ENCODE data around the gene LIMCH1. TPM values are rescaled to one million over a fixed set of nuclear protein-coding genes. Genes with fewer than 3 reads are reported as not detected.

Gene LIMCH1
- total and polyA plus RNA-seq, 2 of the 8 experiments (the other 6 are each of a cell fraction or from before 2014, with no cell fraction given), result 2.7 to 3.0 TPM

DNA sequence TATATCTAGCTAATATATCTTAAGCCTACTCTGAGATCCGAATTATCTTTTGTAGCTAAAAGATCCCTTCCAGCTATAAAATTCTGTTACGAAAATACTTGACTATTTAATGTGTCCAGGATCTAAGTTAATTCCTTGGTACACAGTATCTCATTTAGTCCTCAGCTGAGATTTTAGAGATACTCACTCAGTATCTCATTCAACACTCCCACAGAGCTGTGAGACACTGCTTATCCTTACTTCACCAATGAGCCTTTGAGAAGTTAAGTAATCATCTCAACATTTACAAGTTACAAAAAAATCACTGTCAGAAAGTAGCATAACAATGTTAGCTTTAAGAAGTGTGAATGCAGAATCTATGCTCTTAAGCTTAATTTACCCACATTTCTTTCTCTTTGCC, 76.6 kb downstream of the LIMCH1 start (continued):
- TF ChIP-seq RNF2 (IDR thresholded peaks at IDR 0.05; ENCODE audit: borderline replicate concordance, low read depth, low read length, missing control alignments, poor library complexity, severe bottlenecking) (no peak), ZNF274 (IDR thresholded peaks at IDR 0.05; ENCODE audit: borderline replicate concordance, extremely low read depth, low read length) (no peak), KDM5A (IDR thresholded peaks at IDR 0.05; ENCODE audit: low read length) (no peak)
